HCT116 (cell line): ENCODE measurements around the gene THSD7A. TPM values are rescaled to one million over a fixed set of nuclear protein-coding genes. Genes with fewer than 3 reads are reported as not detected.

Source experiments
- ATAC-seq: fragments of 200-7000 bp; cut with Tn5 transposase; 2 replicates; pipeline ENCODE4 v1.9.1; 2020; ENCODE audit warnings: mild to moderate bottlenecking, moderate library complexity
- BruUV-seq: library from RNA; stranded (reverse); fragments of 400-500 nt; replicated peaks from 2 replicates; lab custom pipeline; 2021; lab: Mats Ljungman, UMichigan
- CTCF ChIA-PET: fragments of 300-600 bp; sonication (Branson Sonifier 250); formaldehyde crosslinking; loops from one replicate; lab custom pipeline; 2021; ENCODE audit warnings: antibody characterized with exemption; lab: Charles Lee
- POLR2A ChIA-PET: fragments of 300-600, 350-600 bp; sonication (Branson Sonifier 250); formaldehyde crosslinking; loops from one replicate; lab custom pipeline; 2021; ENCODE audit warnings: antibody characterized with exemption; lab: Charles Lee
- RAD21 ChIA-PET, 2 experiments: fragments of 300-600 bp; sonication (Branson Sonifier 250); formaldehyde crosslinking; loops; one replicate each; lab custom pipeline; 2023; ENCODE audit warnings: low total read pairs in 2 of 2; ENCODE audit not compliant: uncharacterized antibody in 2 of 2, unreplicated experiment in 2 of 2, low non-redundant PET in 1 of 2; lab: Charles Lee
- DNase-seq: peaks from one replicate; pipeline ENCODE4 v3.0.0-alpha.2; 2010; ENCODE audit warnings: low read depth, low spot score
- H2AFZ ChIP-seq: fragments of 200-600 bp; shearing (Covaris generic), sonication (generic); 2 replicates; pipeline ENCODE4 v1.6.1; 2017; ENCODE audit warnings: low read depth, mixed run types, mixed read lengths, antibody characterized with exemption, low read length; ENCODE audit not compliant: poor library complexity, severe bottlenecking
- H3K27ac ChIP-seq: 2 replicates; pipeline ENCODE4 v1.5.1; 2012; ENCODE audit warnings: low read depth, low read length
- H3K27me3 ChIP-seq: fragments of 200-600 bp; sonication (generic); 2 replicates; pipeline ENCODE4 v1.6.1; 2016; ENCODE audit warnings: mixed run types, low read length, mixed read lengths; ENCODE audit not compliant: insufficient read depth
- H3K36me3 ChIP-seq, 2 experiments: fragments of 200-500 bp in 1 of 2; fragments of 200-600 bp in 1 of 2; sonication (Bioruptor generic) in 1 of 2; sonication (generic) in 1 of 2; 2 replicates each; pipeline versions ENCODE4 v1.5.1 to v1.6.1; 2014 to 2016; ENCODE audit warnings: low read length in 2 of 2, inconsistent platforms in 1 of 2, mixed read lengths in 1 of 2, mixed run types in 1 of 2; ENCODE audit not compliant: insufficient read depth in 2 of 2, control insufficient read depth in 1 of 2
- H3K4me1 ChIP-seq, 2 experiments: fragments of 200-600 bp in 1 of 2; sonication (generic) in 1 of 2; 2 replicates each; pipeline versions ENCODE4 v1.5.1 to v1.6.1; 2012 to 2017; ENCODE audit warnings: low read length in 2 of 2, inconsistent platforms in 1 of 2, mild to moderate bottlenecking in 1 of 2, mixed read lengths in 1 of 2, mixed run types in 1 of 2, moderate library complexity in 1 of 2; ENCODE audit not compliant: insufficient read depth in 2 of 2, control insufficient read depth in 1 of 2
- H3K4me2 ChIP-seq: fragments of 200-600 bp; sonication (generic); 2 replicates; pipeline ENCODE4 v1.6.1; 2017; ENCODE audit warnings: mixed run types, low read length, mixed read lengths
- H3K4me3 ChIP-seq, 2 experiments: fragments of 200-600 bp in 1 of 2; sonication (generic) in 1 of 2; replicated peaks in 1 of 2; 2 replicates each; pipeline ENCODE4 v1.5.1; 2011 to 2016; ENCODE audit warnings: low read length in 2 of 2, control low read depth in 1 of 2, low read depth in 1 of 2, mild to moderate bottlenecking in 1 of 2, mixed read lengths in 1 of 2, mixed run types in 1 of 2
- H3K79me2 ChIP-seq: fragments of 200-600 bp; sonication (generic); 2 replicates; pipeline ENCODE4 v1.6.1; 2017; ENCODE audit warnings: mild to moderate bottlenecking, mixed run types, low read length, moderate library complexity, mixed read lengths; ENCODE audit not compliant: insufficient read depth
- H3K9ac ChIP-seq: fragments of 200-600 bp; sonication (generic); 2 replicates; pipeline ENCODE4 v1.6.1; 2016; ENCODE audit warnings: low read length, mixed read lengths
- H3K9me2 ChIP-seq: fragments of 200-600 bp; sonication (generic), shearing (Covaris generic); 2 replicates; pipeline ENCODE4 v1.6.1; 2017; ENCODE audit warnings: mixed run types, mild to moderate bottlenecking, moderate library complexity; ENCODE audit not compliant: insufficient read depth
- H3K9me3 ChIP-seq, 2 experiments: fragments of 200-500 bp in 1 of 2; fragments of 200-600 bp in 1 of 2; sonication (Bioruptor generic) in 1 of 2; sonication (generic) in 1 of 2; 2 replicates each; pipeline ENCODE4 v1.6.1; 2014 to 2017; ENCODE audit warnings: low read length in 2 of 2, mixed read lengths in 2 of 2, inconsistent platforms in 1 of 2, low read depth in 1 of 2, mild to moderate bottlenecking in 1 of 2, mixed run types in 1 of 2, moderate library complexity in 1 of 2; ENCODE audit not compliant: control insufficient read depth in 1 of 2, insufficient read depth in 1 of 2
- H4K20me1 ChIP-seq: fragments of 200-600 bp; sonication (generic), shearing (Covaris generic); 2 replicates; pipeline ENCODE4 v1.6.1; 2017; ENCODE audit warnings: mixed run types, mild to moderate bottlenecking, moderate library complexity; ENCODE audit not compliant: insufficient read depth
- CBX3 ChIP-seq: IDR thresholded peaks from 2 replicates; pipeline ENCODE4 v1.6.1; 2012; ENCODE audit warnings: low read depth
- CEBPB ChIP-seq: IDR thresholded peaks from 2 replicates; pipeline ENCODE4 v1.6.1; 2012; ENCODE audit warnings: low read depth
- CTCF ChIP-seq, 3 experiments: fragments of 200-600 bp in 1 of 3; sonication (generic) in 1 of 3; IDR thresholded peaks in 2 of 3; conservative IDR thresholded peaks in 1 of 3; 2 replicates each; pipeline ENCODE4 v1.5.1; 2012 to 2017; ENCODE audit warnings: low read depth in 2 of 3, low read length in 2 of 3, antibody characterized with exemption in 1 of 3, borderline replicate concordance in 1 of 3, control low read depth in 1 of 3, mild to moderate bottlenecking in 1 of 3, mixed read lengths in 1 of 3, mixed run types in 1 of 3, moderate library complexity in 1 of 3; ENCODE audit not compliant: insufficient read depth in 1 of 3
- EGR1 ChIP-seq: IDR thresholded peaks from 2 replicates; pipeline ENCODE4 v1.6.1; 2012; ENCODE audit warnings: low read depth
- ELF1 ChIP-seq: IDR thresholded peaks from 2 replicates; pipeline ENCODE4 v1.6.1; 2012; ENCODE audit warnings: low read depth, borderline replicate concordance
- EZH2 ChIP-seq: fragments of 200-600 bp; sonication (generic); IDR thresholded peaks from 2 replicates; pipeline ENCODE4 v1.6.1; 2017; ENCODE audit warnings: antibody characterized with exemption, mixed run types
- EZH2phosphoT487 ChIP-seq: fragments of 200-600 bp; IDR thresholded peaks from 2 replicates; pipeline ENCODE4 v1.6.1; 2018; ENCODE audit warnings: antibody characterized with exemption, borderline replicate concordance
- FOSL1 ChIP-seq: IDR thresholded peaks from 2 replicates; pipeline ENCODE4 v1.6.1; 2012; ENCODE audit warnings: low read depth
- MAX ChIP-seq: IDR thresholded peaks from 2 replicates; pipeline ENCODE4 v1.6.1; 2012
- RAD21 ChIP-seq: IDR thresholded peaks from 2 replicates; pipeline ENCODE4 v1.6.1; 2012; ENCODE audit warnings: low read depth, mild to moderate bottlenecking
- REST ChIP-seq: IDR thresholded peaks from 2 replicates; pipeline ENCODE4 v1.6.1; 2012; ENCODE audit warnings: low read depth
- SP1 ChIP-seq: IDR thresholded peaks from 2 replicates; pipeline ENCODE4 v1.6.1; 2012; ENCODE audit warnings: low read depth
- SRF ChIP-seq: IDR thresholded peaks from 2 replicates; pipeline ENCODE4 v1.6.1; 2012; ENCODE audit warnings: low read depth
- TCF7L2 ChIP-seq: IDR thresholded peaks from 2 replicates; pipeline ENCODE4 v1.7.0; 2011; ENCODE audit warnings: borderline replicate concordance, inconsistent platforms; ENCODE audit not compliant: insufficient read depth, insufficient read length; ENCODE audit errors: extremely low read depth
- ZFX ChIP-seq: fragments of 450-650 bp; IDR thresholded peaks from 2 replicates; pipeline ENCODE4 v1.6.1; 2017
- ZNF274 ChIP-seq: fragments of 200-500 bp; sonication (Bioruptor generic); IDR thresholded peaks from 2 replicates; pipeline ENCODE4 v1.6.1; 2014; ENCODE audit warnings: mild to moderate bottlenecking, low read depth, low read length, inconsistent platforms
- intact Hi-C: fragments of 100-400 bp; cut with micrococcal nuclease; formaldehyde crosslinking; loops from 2 replicates; pipeline ENCODE4 v1.10.0; 2022
- total RNA-seq: library from RNA; stranded (reverse); gene quantifications from one replicate; pipeline ENCODE4 v1.2.1, GENCODE V29; 2021; ENCODE audit not compliant: unreplicated experiment

THSD7A gene
- total RNA-seq, 1 experiment from 2014 or later, result 0.05 TPM

DNA sequence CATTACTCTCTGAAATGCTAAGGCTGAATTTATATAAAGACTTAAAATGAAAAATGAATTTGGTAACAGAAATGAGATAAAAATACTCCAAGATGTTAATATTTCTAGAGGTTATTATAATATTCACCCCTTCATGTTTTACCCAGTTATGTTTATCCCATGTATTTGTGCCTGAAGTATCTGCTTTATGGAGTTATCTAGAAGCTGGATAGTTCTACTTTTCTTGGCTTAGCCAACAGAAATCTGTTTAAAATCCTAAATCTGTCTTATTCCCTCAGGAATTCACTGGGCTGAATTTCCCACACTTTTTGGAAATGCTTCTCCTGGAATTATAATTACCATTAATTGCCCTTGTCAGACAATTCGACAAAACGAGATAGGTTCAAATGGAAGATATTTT lies 201.6 kb downstream of the THSD7A start:
- intact Hi-C loops, result no loop called here
- H3K4me2 ChIP-seq, result no peak overlapping the region
- H3K9ac ChIP-seq, result no peak overlapping the region
- no peak overlapping the region for H3K27ac ChIP-seq
- H2AFZ ChIP-seq, result no peak overlapping the region
- no peaks in the 10 kb centered on the region for H3K36me3 ChIP-seq
- H3K27me3 ChIP-seq, result no peaks in the 10 kb centered on the region
- no peaks in the 10 kb centered on the region for H3K9me3 ChIP-seq
- ChIA-PET CTCF (no interaction called here), RAD21 (no interaction called here), POLR2A (no interaction called here)
- TF ChIP-seq EGR1 (no peak), RAD21 (no peak), SRF (no peak), MAX (no peak), SP1 (no peak), CBX3 (no peak), FOSL1 (no peak), EZH2phosphoT487 (no peak), CEBPB (no peak), ZNF274 (no peak), ZFX (no peak), ELF1 (no peak), CTCF (IDR thresholded peaks at IDR 0.05 in 2 of 3, conservative IDR thresholded peaks at IDR 0.05 in 1 of 3; ENCODE audit: borderline replicate concordance in 1 of 3, insufficient read depth in 1 of 3, low read depth in 2 of 3, low read length in 2 of 3) (no peak), EZH2 (no peak), TCF7L2 (no peak), REST (no peak)
- H3K9me2 ChIP-seq, result no peaks in the 10 kb centered on the region
- H3K4me3 ChIP-seq, result no peak overlapping the region
- no peak for DNase-seq
- no peaks in the 10 kb centered on the region for H4K20me1 ChIP-seq
- no peaks in the 10 kb centered on the region for H3K79me2 ChIP-seq
- no peaks in the 10 kb centered on the region for H3K4me1 ChIP-seq
- BruUV-seq, result no TSS peak
- no peak for ATAC-seq
